Activated CD4-positive, alpha-beta T cell treated with anti-CD3 and anti-CD28 coated beads for 36 hours (primary cell): ENCODE data around the gene IPCEF1. TPM values are rescaled to one million over a fixed set of nuclear protein-coding genes. Genes with fewer than 3 reads are reported as not detected.

Experiments
- ATAC-seq: fragments of 200-7000 bp; cut with Tn5 transposase; one replicate; pipeline ENCODE4 v1.10.0; 2021; ENCODE audit warnings: mild to moderate bottlenecking, moderate library complexity
- CTCF ChIA-PET: fragments of 350-600 bp; sonication (Branson Sonifier 250); formaldehyde crosslinking; loops from one replicate; lab custom pipeline; 2021; ENCODE audit warnings: antibody characterized with exemption; lab: Charles Lee
- POLR2A ChIA-PET: fragments of 350-600 bp; sonication (Branson Sonifier 250); formaldehyde crosslinking; loops from one replicate; lab custom pipeline; 2021; ENCODE audit warnings: antibody characterized with exemption, inconsistent platforms; lab: Charles Lee
- DNase-seq: peaks from one replicate; pipeline ENCODE4 v3.0.0-alpha.2; 2020
- H3K27ac Mint-ChIP-seq: one replicate; pipeline ENCODE4 v1.8.0; 2021; ENCODE audit warnings: mixed read lengths
- H3K27me3 Mint-ChIP-seq: one replicate; pipeline ENCODE4 v1.8.0; 2021; ENCODE audit warnings: mixed read lengths
- H3K36me3 Mint-ChIP-seq: one replicate; pipeline ENCODE4 v1.8.0; 2021; ENCODE audit warnings: low read depth, mixed read lengths
- H3K4me1 Mint-ChIP-seq: one replicate; pipeline ENCODE4 v1.8.0; 2021; ENCODE audit warnings: mixed read lengths
- H3K4me3 Mint-ChIP-seq: one replicate; pipeline ENCODE4 v1.8.0; 2021; ENCODE audit warnings: mild to moderate bottlenecking, moderate library complexity, mixed read lengths
- H3K9me3 Mint-ChIP-seq: one replicate; pipeline ENCODE4 v1.8.0; 2021; ENCODE audit warnings: low read depth, mixed read lengths
- intact Hi-C, 2 experiments: fragments of 100-400 bp; cut with DNase I in 1 of 2; cut with micrococcal nuclease in 1 of 2; formaldehyde crosslinking; loops; one replicate each; pipeline versions ENCODE4 v1.14.2 to v1.15.1; 2022 to 2024; cut with DNase I, micrococcal nuclease
- total RNA-seq, 2 experiments: library from RNA; stranded (reverse); gene quantifications; one replicate each; pipeline ENCODE4 v1.2.3, GENCODE V29; 2021

IPCEF1 gene
- total RNA-seq, 2 experiments from 2014 or later, result 10.9 to 11.6 TPM

DNA sequence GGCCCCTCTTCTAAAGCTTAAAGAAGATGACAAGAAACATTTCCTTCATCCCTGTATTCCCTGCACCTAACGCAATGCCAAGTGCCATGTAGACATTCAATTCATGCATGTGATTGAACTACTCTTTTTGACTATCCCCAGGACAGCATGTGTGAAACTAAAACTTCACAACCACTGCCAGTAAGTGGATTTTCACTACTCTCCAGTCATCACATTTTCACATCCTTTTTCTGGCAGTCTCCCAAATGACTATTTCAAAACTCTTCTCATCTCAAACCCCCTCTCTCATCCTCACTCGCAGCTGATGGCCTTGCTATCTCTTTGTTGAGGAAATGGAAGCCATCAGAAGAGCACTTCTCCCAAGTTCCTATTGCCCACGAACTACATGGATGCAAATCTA is 194.9 kb downstream of the IPCEF1 start:
- H3K4me1 Mint-ChIP-seq, result peaks cover 51% of the 10 kb centered on the region
- H3K4me3 Mint-ChIP-seq, result no peak overlapping the region
- ChIA-PET CTCF (interaction anchor here (0.8 to 6.3 kb wide), 5 partner anchors 10 to 116 kb away, joined by 3 to 130 read pairs (median 3); no protein-coding TSS in a partner anchor), POLR2A (no interaction called here)
- no peaks in the 10 kb centered on the region for H3K9me3 Mint-ChIP-seq
- DNase-seq (peak; percentile 31), ATAC-seq (peak; percentile 65)
- intact Hi-C loops, result loop anchor here in 1 of 2 experiments (10.0 kb wide), 1 partner anchor 443 kb away; no protein-coding TSS in a partner anchor
- no peak overlapping the region for H3K27ac Mint-ChIP-seq
- H3K36me3 Mint-ChIP-seq, result peaks cover 27% of the 10 kb centered on the region
- H3K27me3 Mint-ChIP-seq, result no peaks in the 10 kb centered on the region

DNA sequence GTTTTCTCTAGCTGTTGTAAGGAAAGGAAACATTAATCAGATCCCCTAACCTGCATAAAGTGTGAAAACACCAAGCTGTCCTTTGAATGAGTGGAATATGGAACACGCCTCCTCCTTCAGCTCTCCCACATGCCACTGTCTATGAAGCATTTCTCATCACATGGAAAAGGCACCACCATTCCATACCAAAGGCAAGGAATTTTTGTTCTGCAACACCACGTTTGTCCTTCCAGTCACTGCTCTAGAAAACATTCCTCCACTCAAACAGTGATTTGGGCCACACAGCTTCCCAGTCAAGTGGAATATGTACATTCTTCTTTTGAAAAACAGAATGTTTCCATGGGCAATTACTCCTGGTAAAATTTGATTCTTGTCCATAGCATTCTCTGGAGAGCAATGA is 197.5 kb downstream of the IPCEF1 start:
- Mint-ChIP-seq H3K36me3 (peaks cover 14% of the 10 kb centered on the region), H3K27ac (no peak overlapping the region)

DNA sequence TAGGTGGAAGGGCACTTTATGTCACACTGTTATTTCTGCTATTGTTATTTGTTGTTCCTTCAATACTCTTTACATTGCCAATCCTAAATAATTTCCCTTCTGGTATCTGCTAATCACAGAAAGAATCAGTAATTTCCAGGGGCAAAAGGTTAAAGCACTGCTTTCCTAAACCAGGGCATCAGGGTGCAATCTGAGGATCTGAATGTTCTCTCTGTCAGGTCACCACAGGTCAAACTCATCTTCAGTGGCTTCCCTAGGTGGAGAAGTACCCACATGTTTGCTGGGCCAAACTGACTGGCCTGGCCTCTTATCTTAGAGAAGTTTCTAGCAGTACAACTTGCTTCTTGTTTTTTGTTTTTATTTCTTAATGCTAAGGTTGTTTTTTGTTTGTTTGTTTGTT is 198.9 kb downstream of the IPCEF1 start:
- intact Hi-C loops, result loop anchor here (2.0 to 10.0 kb wide), 6 partner anchors 71 to 647 kb away; no protein-coding TSS in a partner anchor
- DNase-seq (no peak), ATAC-seq (no peak)
- Mint-ChIP-seq H3K36me3 (peaks cover 14% of the 10 kb centered on the region), H3K4me3 (peak overlapping the region; percentile 64), H3K9me3 (no peaks in the 10 kb centered on the region), H3K27me3 (no peaks in the 10 kb centered on the region), H3K4me1 (peaks cover 54% of the 10 kb centered on the region), H3K27ac (peak overlapping the region; percentile 86)
- POLR2A ChIA-PET, result no interaction called here
- CTCF ChIA-PET, result interaction anchor here (0.7 to 6.3 kb wide), 22 partner anchors 9 to 518 kb away, joined by 3 to 130 read pairs (median 5); no protein-coding TSS in a partner anchor

More for the DNA sequence above, 197.5 kb downstream of the IPCEF1 start:
- no peaks in the 10 kb centered on the region for H3K9me3 Mint-ChIP-seq
- DNase-seq (no peak), ATAC-seq (no peak)
- intact Hi-C loops, result loop anchor here (5.0 to 10.0 kb wide), 3 partner anchors 193 to 646 kb away; no protein-coding TSS in a partner anchor
- H3K4me1 Mint-ChIP-seq, result peaks cover 53% of the 10 kb centered on the region
- ChIA-PET POLR2A (no interaction called here), CTCF (interaction anchor here (0.6 to 6.3 kb wide), 10 partner anchors 11 to 134 kb away, joined by 3 to 130 read pairs (median 4); no protein-coding TSS in a partner anchor)
- H3K27me3 Mint-ChIP-seq, result no peaks in the 10 kb centered on the region
- no peak overlapping the region for H3K4me3 Mint-ChIP-seq

DNA sequence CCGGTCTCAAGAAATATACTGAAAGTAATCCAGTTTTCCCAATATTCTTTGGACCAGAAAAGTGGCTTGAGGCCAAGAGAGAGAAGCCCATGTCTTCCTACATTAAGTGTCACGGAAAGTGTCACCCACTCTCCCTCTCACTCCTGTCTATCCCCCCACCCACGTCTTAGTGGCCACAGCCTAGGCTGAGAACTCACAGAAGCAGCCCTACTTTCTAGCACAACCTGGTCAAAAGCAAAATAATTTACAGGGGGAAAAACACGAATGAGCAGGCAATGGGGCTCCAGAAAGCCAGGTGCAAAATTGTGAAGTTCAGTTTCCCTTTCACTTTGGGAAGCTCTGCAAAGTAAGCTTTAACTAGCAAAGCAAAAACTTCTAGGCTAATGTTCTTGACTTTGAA is 199.5 kb downstream of the IPCEF1 start:
- POLR2A ChIA-PET, result no interaction called here
- no peaks in the 10 kb centered on the region for H3K9me3 Mint-ChIP-seq
- DNase-seq, result peak; percentile 39

DNA sequence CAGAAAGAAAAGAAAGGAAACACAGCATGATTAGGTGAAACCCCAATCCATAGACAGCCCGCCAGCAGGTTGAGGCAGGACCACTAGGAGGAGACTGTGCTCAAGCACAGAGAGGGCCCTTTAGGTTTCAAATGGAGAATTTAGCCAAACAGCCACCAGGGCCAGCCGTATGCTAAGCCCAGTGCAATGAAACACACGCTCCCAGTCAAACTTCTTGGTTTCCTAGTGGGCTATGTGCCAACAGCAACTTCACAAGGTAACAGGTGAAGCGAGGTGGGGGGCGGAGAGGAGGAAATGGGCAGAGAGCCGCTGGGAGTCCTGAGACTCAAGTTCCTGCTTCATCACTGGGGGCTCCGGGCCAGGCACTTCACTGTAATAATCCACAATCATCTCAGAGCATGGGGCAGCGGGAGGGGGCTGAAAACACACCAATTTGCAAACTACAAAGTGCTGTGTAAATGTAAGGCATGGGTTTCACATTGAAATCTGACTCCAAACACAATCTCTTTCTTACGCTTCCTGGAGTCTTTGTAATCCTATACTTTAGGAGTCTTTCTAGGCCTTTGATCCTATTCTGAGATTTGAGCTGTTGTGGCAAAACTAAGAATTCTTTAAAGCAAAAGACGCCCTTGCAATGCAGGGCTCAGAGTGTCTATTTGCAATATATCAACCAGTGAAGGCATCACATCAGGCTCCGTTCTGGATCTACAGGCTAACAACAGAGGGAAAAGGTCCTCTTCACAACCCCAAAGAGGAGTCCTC is 200.3 kb downstream of the IPCEF1 start:
- ChIA-PET CTCF (interaction anchor here (0.6 to 6.3 kb wide), 19 partner anchors 11 to 520 kb away, joined by 3 to 130 read pairs (median 6); no protein-coding TSS in a partner anchor), POLR2A (no interaction called here)
- no peaks in the 10 kb centered on the region for H3K9me3 Mint-ChIP-seq
- DNase-seq (peak; percentile 84), ATAC-seq (peak; percentile 95)
- intact Hi-C loops, result loop anchor here (1.0 to 10.0 kb wide), 9 partner anchors 72 to 648 kb away; no protein-coding TSS in a partner anchor
- H3K27me3 Mint-ChIP-seq, result no peaks in the 10 kb centered on the region
- H3K36me3 Mint-ChIP-seq, result peaks cover 14% of the 10 kb centered on the region
- peaks cover 54% of the 10 kb centered on the region for H3K4me1 Mint-ChIP-seq
- peak overlapping the region; percentile 86 for H3K27ac Mint-ChIP-seq
- peak overlapping the region; percentile 64 for H3K4me3 Mint-ChIP-seq

More for the DNA sequence above, 199.5 kb downstream of the IPCEF1 start:
- ATAC-seq, result peak; percentile 21
- Mint-ChIP-seq H3K27me3 (no peaks in the 10 kb centered on the region), H3K4me3 (peak overlapping the region; percentile 64), H3K27ac (peak overlapping the region; percentile 86), H3K36me3 (peaks cover 14% of the 10 kb centered on the region), H3K4me1 (peaks cover 54% of the 10 kb centered on the region)
- CTCF ChIA-PET, result interaction anchor here (0.6 to 6.3 kb wide), 22 partner anchors 10 to 519 kb away, joined by 3 to 130 read pairs (median 5); no protein-coding TSS in a partner anchor
- intact Hi-C loops, result loop anchor here (2.0 to 10.0 kb wide), 6 partner anchors 72 to 648 kb away; no protein-coding TSS in a partner anchor

DNA sequence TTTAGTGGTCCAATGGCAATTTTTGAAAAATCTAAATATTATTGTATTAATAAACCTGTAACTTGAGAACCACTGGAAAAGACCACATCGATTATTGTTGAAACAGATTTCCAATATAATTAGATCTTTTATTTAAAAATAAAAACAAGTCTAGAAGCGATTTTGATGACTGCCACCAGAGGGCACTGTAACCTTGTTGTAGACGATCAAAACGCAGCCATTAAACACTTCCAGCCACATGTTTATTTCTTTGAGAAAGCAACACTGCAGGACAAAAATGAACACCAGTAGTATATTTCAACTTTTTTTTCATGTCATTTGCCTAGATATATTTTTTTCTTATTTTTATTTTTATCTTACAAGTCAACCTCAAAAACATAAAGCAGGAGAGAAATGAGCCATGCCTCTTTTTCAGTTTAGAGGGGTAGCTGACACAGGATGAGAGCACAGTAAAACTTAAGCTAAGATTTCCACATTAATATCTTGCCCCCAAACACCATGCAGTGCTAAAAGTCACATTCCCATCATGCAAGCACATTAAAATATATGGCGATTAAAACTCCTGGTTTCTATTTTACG is 202.1 kb downstream of the IPCEF1 start:
- Mint-ChIP-seq H3K36me3 (peaks cover 4% of the 10 kb centered on the region), H3K4me1 (peaks cover 44% of the 10 kb centered on the region), H3K4me3 (no peak overlapping the region), H3K27ac (peak overlapping the region; percentile 51), H3K27me3 (no peaks in the 10 kb centered on the region), H3K9me3 (no peaks in the 10 kb centered on the region)
- intact Hi-C loops, result loop anchor here (1.0 to 10.0 kb wide), 5 partner anchors 216 to 650 kb away; partner anchors contain the start of gene CNKSR3 (in 1 of the 2)
- ATAC-seq (no peak), DNase-seq (peak; percentile 80)
- ChIA-PET POLR2A (no interaction called here), CTCF (interaction anchor here (0.6 to 5.2 kb wide), 21 partner anchors 9 to 219 kb away, joined by 3 to 127 read pairs (median 4); no protein-coding TSS in a partner anchor)

DNA sequence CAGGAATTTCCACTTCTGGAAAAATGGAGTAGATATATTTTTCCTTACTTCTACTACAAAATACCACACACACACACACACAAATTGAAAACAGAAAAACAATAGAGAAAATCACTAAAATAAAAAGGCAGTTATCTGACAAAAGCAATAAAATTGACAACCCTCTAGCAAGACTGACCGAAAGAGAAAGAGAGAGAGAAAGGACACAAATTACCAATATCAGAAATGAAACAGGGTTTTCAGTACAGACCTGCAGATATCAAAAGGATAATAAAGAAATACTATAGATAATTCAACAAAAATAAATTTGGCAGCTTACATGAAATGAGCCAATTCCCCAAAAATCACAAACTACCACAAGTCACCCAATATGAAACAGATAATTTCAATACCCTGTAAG is 212.8 kb downstream of the IPCEF1 start:
- no peaks in the 10 kb centered on the region for H3K9me3 Mint-ChIP-seq
- intact Hi-C loops, result no loop called here
- DNase-seq, result no peak
- no peak for ATAC-seq
- POLR2A ChIA-PET, result no interaction called here
- no peaks in the 10 kb centered on the region for H3K27me3 Mint-ChIP-seq
- H3K4me1 Mint-ChIP-seq, result peaks cover 5% of the 10 kb centered on the region
- CTCF ChIA-PET, result no interaction called here
- H3K36me3 Mint-ChIP-seq, result no peaks in the 10 kb centered on the region
- no peak overlapping the region for H3K27ac Mint-ChIP-seq
- no peak overlapping the region for H3K4me3 Mint-ChIP-seq

DNA sequence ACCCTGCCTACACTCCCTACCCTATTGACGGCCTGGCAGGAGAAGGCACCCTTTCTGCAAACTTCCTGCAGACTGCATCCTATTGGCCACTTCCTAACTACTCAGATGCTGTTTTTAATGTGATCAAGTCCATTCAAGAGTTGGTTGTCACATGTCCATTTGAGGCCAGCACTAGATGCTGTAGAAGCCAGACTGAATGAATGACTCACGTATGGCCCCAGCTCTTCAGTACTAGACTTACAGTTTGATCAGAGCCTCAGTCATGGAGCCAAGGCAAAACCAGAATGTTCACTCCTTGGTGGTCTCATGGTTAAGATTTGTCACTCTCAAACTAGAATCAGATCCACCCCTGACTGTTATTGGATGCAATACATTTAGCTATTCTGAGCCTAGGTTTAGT is 215.9 kb downstream of the IPCEF1 start:
- Mint-ChIP-seq H3K4me1 (peaks cover 5% of the 10 kb centered on the region), H3K9me3 (no peaks in the 10 kb centered on the region), H3K27me3 (peaks cover 6% of the 10 kb centered on the region), H3K36me3 (no peaks in the 10 kb centered on the region), H3K4me3 (no peak overlapping the region), H3K27ac (no peak overlapping the region)
- ATAC-seq (peak; percentile 44), DNase-seq (no peak)
- ChIA-PET POLR2A (no interaction called here), CTCF (interaction anchor here (1.1 kb wide), 1 partner anchor 25 kb away, joined by 3 read pairs; no protein-coding TSS in a partner anchor)
- intact Hi-C loops, result no loop called here

DNA sequence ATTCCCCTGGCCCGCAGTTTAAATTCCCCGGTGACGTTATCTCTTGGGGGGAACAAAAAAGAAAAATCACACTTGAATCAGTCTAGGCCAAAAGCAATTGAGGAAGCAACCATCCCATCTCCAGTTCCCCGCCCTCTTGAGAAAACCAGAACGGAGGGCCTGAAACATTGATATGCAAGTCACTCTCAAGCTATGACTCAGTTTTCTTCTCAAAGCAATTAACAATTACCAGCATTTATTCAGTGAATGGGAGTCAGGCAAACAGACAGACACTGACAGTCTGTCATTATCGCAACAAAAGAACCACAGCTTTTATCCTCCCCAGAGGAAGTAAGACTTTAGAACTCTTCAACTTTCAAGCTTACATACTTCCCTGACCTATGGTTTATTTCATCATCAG is 216.7 kb downstream of the IPCEF1 start:
- no peak overlapping the region for H3K27ac Mint-ChIP-seq
- intact Hi-C loops, result no loop called here
- peaks cover 6% of the 10 kb centered on the region for H3K27me3 Mint-ChIP-seq
- ChIA-PET POLR2A (interaction anchor here (0.6 kb wide), 1 partner anchor 21 kb away, joined by 3 read pairs; no protein-coding TSS in a partner anchor), CTCF (interaction anchor here (1.0 to 1.1 kb wide), 2 partner anchors 26 to 126 kb away, joined by 3 to 5 read pairs; no protein-coding TSS in a partner anchor)
- no peak overlapping the region for H3K4me3 Mint-ChIP-seq
- DNase-seq (no peak), ATAC-seq (no peak)
- H3K4me1 Mint-ChIP-seq, result peaks cover 5% of the 10 kb centered on the region
- no peaks in the 10 kb centered on the region for H3K36me3 Mint-ChIP-seq
- no peaks in the 10 kb centered on the region for H3K9me3 Mint-ChIP-seq

DNA sequence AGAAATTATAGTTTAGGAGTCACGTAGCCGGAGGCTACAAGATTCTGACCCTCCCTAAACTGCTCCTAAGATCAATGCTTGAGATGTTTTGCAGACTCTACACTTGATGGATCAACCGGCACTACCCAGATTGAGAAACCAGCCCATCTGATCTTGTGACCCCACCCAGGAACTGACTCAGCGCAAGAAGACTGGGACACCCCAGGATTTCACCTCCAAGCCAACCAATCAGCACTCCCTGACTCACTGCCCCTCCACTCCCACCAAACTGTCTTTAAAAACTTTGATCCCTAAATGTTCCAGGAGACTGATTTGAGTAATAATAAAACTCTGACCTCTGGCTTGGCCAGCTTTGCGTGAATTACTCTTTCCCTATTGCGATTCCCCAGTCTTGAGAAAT is 217.8 kb downstream of the IPCEF1 start:
- Mint-ChIP-seq H3K4me1 (peaks cover 5% of the 10 kb centered on the region), H3K27ac (no peak overlapping the region), H3K9me3 (no peaks in the 10 kb centered on the region), H3K36me3 (no peaks in the 10 kb centered on the region), H3K4me3 (no peak overlapping the region), H3K27me3 (peaks cover 6% of the 10 kb centered on the region)
- POLR2A ChIA-PET, result no interaction called here
- no peak for ATAC-seq
- intact Hi-C loops, result no loop called here
- CTCF ChIA-PET, result no interaction called here
- no peak for DNase-seq
